Dendritic cell treated with granulocyte-macrophage colony-stimulating factor and Interleukin-4, amounts not matched to agents 40 ng/mL and 50 ng/mL, for 4 days (primary cell): ENCODE measurements around the gene LITAF.
"Not testable (repeated sequence)": the region's sequence is repeated elsewhere in the genome, so short reads cannot be mapped to it uniquely, and the experiment has no call there.

Experiments used
- H3K27ac Mint-ChIP-seq: one replicate; pipeline ENCODE4 v1.8.0; 2022; ENCODE audit warnings: mild to moderate bottlenecking, mixed read lengths
- H3K27me3 Mint-ChIP-seq: one replicate; pipeline ENCODE4 v1.8.0; 2022; ENCODE audit warnings: mild to moderate bottlenecking, mixed read lengths
- H3K36me3 Mint-ChIP-seq: one replicate; pipeline ENCODE4 v1.8.0; 2022; ENCODE audit warnings: low read depth, mixed read lengths
- H3K4me1 Mint-ChIP-seq: one replicate; pipeline ENCODE4 v1.8.0; 2022; ENCODE audit warnings: low read depth, mixed read lengths
- H3K4me3 Mint-ChIP-seq: one replicate; pipeline ENCODE4 v1.8.0; 2022; ENCODE audit warnings: mild to moderate bottlenecking, moderate library complexity, mixed read lengths
- H3K9me3 Mint-ChIP-seq: one replicate; pipeline ENCODE4 v1.8.0; 2022; ENCODE audit warnings: mixed read lengths
- intact Hi-C: fragments of 100-400 bp; cut with micrococcal nuclease; formaldehyde crosslinking; loops from one replicate; pipeline ENCODE4 v1.15.0; 2022

Gene LITAF

DNA sequence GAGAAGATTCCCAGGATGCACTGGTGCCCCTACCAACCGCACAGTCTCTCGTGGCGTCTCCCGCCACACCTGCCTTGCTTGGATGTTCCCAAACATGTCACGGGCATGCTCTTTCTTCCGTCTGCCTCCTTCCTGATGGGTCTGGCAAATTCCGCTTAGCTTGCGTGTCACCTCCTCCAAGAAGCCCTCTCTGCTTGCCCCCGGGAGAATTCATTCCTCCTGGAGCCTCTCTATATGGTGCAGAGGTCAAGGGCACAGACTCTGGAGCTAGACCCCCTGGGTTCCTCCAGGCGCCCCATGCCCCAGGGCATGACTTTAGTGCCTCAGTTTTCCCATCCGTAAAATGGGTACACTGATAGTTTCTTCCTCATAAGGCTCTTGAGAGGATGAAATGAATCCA lies 21.1 kb downstream of the LITAF start:
- Mint-ChIP-seq H3K9me3 (no peaks in the 10 kb centered on the region), H3K4me1 (peaks cover 46% of the 10 kb centered on the region), H3K36me3 (peaks cover 85% of the 10 kb centered on the region), H3K4me3 (no peak overlapping the region), H3K27ac (no peak overlapping the region), H3K27me3 (peaks cover 6% of the 10 kb centered on the region)
- intact Hi-C loops = no loop called here

DNA sequence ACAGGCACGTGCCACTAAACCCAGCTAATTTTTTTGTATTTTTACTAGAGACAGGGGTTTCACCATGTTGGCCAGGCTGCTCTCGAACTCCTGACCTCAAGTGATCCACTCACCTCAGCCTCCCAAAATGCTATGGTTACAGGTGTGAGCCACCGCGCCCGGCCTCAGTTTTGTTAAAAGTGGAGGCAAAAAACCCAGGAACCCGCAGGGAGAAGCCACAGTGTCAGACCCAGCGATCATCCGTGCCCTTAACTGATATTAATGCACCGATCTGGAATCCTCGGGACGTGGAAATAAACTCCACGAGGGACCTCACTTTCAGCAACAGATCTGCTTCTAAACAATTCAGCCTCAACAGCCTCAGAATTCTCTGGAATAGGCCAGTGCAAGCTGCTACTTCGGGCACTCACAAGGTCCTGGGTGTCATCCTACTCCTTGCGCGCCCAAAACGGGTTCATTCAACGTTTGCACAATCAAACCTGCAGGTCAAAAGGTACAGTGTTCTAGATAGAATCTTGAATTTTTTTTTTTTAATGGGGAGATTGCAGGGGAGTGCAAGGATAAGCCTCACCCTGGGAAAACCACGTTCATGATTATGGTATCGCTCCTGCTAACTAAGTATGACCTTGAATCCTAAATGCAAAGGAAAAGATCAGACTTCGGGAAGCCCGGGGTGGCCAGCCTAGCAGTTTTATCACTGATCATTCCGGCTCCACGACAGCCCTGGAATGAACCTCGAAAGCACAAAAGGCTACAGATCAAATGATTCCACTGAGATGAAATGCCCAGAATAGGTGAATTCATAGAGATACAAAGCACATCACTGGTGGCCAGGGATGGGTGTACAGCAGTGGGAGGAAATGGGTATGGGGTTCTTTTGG lies 22.4 kb downstream of the LITAF start:
- Mint-ChIP-seq H3K27me3 (peaks cover 6% of the 10 kb centered on the region), H3K27ac (no peak overlapping the region)

DNA sequence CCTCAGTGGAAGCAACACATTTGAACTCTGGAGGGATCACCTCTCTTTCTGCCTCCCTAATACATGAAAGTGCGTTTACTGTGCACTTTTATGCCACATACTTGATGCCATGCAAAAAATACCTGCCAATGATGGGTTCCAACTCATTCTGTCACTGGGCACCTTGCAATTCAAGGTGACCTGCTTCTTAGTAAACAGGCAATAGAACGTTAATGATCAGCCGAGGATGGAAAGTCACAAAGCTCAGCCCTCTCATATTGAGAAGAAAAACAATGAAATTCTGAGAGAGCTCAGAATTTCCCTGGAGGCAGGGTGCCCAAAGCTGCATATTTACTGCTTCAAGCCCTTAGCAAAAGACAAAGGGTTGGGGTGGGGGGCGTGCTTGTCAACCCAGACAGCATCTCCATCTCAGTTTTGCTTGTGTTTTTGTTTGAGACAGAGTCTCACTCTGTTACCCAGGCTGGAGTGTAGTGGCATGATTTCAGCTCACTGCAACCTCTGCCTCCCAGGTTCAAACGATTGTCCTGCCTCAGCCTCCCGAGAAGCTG lies 23.2 kb downstream of the LITAF start:
- Mint-ChIP-seq H3K9me3 (no peaks in the 10 kb centered on the region), H3K4me1 (peaks cover 42% of the 10 kb centered on the region), H3K27ac (no peak overlapping the region), H3K4me3 (no peak overlapping the region), H3K27me3 (peaks cover 3% of the 10 kb centered on the region), H3K36me3 (peaks cover 75% of the 10 kb centered on the region)
- intact Hi-C loops = no loop called here

More for the DNA sequence above, 22.4 kb downstream of the LITAF start:
- peaks cover 44% of the 10 kb centered on the region for H3K4me1 Mint-ChIP-seq
- no peak overlapping the region for H3K4me3 Mint-ChIP-seq
- peaks cover 78% of the 10 kb centered on the region for H3K36me3 Mint-ChIP-seq
- H3K9me3 Mint-ChIP-seq = no peaks in the 10 kb centered on the region
- intact Hi-C loops = no loop called here

DNA sequence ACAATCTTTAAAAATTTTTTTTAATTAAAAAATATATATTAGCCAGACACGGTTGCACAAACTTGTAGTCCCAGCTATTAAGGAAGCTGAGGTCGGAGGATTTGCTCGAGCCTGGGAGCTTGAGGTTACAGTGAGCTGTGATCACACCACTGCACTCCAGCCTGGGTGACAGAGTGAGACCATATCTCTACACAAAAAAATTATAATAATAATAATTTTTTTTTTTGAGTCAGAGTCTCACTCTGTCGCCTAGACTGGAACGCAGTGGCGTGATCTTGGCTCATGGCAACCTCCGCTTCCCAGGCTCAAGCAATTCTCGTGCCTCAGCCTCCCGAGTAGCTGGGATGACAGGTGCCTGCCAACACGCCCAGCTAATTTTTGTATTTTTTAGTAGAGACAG lies 23.8 kb downstream of the LITAF start:
- H3K4me3 Mint-ChIP-seq = no peak overlapping the region
- H3K9me3 Mint-ChIP-seq = no peaks in the 10 kb centered on the region
- intact Hi-C loops = no loop called here
- H3K27me3 Mint-ChIP-seq = peaks cover 2% of the 10 kb centered on the region
- peaks cover 39% of the 10 kb centered on the region for H3K4me1 Mint-ChIP-seq
- H3K27ac Mint-ChIP-seq = no peak overlapping the region
- H3K36me3 Mint-ChIP-seq = peaks cover 75% of the 10 kb centered on the region

DNA sequence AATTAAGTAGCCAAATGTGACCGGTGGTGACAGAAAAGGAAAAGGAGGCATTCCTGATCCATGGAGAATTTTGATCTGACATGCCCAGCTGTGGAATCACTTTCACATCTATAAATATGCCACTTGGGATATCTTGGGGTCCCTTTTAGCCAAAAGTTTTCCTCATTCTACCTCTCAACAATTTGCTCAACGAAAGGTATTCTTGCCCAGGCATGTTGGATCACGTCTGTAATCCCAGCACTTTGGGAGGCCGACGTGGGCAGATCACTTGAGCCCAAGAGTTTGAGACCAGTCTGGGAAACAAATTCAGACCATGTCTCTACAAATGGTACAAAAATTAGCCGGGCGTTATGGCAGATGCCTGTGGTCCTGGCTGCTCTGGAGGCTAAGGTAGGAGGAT lies 24.3 kb downstream of the LITAF start:
- no peak overlapping the region for H3K4me3 Mint-ChIP-seq
- peaks cover 75% of the 10 kb centered on the region for H3K36me3 Mint-ChIP-seq
- H3K4me1 Mint-ChIP-seq = peaks cover 34% of the 10 kb centered on the region
- H3K27ac Mint-ChIP-seq = no peak overlapping the region
- intact Hi-C loops = no loop called here
- H3K27me3 Mint-ChIP-seq = peaks cover 2% of the 10 kb centered on the region
- no peaks in the 10 kb centered on the region for H3K9me3 Mint-ChIP-seq

DNA sequence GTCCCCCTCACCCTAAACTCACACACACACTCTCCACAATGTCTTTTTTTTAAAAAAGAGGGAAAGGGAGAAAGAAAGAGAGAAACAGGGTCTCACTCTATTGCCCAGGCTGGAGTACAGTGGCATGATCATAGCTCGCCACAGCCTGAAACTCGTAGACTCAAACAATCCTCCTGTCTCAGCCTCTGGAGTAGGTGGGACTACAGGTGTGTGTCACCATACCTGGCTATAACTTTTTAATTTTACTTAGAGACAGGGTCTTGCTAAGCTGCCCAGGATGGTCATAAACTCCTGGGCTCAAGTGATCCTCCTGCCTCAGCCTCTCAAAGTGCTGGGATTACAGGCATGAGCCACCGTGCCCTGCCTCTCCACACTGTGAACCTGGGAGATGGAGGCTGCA lies 24.9 kb downstream of the LITAF start:
- Mint-ChIP-seq H3K36me3 (peaks cover 75% of the 10 kb centered on the region), H3K27ac (peak overlapping the region; percentile 37), H3K9me3 (no peaks in the 10 kb centered on the region), H3K4me1 (peaks cover 29% of the 10 kb centered on the region), H3K27me3 (peaks cover 2% of the 10 kb centered on the region), H3K4me3 (no peak overlapping the region)
- intact Hi-C loops = no loop called here

DNA sequence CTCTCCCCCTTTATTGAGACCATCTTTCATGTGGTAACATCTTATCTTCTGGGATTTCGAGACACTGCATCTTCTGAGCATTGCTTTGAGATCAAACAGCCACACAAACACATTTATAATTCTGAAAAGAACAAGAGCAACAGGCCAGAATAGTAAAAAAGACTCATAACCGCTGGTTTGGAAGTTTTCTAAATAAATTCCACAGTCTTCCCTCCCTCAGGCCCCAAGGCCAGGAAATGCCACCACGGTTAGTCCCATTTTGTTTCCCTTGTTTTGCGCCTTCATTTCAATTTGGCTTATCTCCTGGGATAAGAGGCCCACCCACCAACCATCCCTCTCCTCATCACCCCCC lies 25.3 kb downstream of the LITAF start:
- H3K4me1 Mint-ChIP-seq = peaks cover 29% of the 10 kb centered on the region
- H3K27ac Mint-ChIP-seq = peak overlapping the region; percentile 37
- peaks cover 75% of the 10 kb centered on the region for H3K36me3 Mint-ChIP-seq
- peaks cover 2% of the 10 kb centered on the region for H3K27me3 Mint-ChIP-seq
- H3K9me3 Mint-ChIP-seq = no peaks in the 10 kb centered on the region
- H3K4me3 Mint-ChIP-seq = no peak overlapping the region
- intact Hi-C loops = no loop called here

DNA sequence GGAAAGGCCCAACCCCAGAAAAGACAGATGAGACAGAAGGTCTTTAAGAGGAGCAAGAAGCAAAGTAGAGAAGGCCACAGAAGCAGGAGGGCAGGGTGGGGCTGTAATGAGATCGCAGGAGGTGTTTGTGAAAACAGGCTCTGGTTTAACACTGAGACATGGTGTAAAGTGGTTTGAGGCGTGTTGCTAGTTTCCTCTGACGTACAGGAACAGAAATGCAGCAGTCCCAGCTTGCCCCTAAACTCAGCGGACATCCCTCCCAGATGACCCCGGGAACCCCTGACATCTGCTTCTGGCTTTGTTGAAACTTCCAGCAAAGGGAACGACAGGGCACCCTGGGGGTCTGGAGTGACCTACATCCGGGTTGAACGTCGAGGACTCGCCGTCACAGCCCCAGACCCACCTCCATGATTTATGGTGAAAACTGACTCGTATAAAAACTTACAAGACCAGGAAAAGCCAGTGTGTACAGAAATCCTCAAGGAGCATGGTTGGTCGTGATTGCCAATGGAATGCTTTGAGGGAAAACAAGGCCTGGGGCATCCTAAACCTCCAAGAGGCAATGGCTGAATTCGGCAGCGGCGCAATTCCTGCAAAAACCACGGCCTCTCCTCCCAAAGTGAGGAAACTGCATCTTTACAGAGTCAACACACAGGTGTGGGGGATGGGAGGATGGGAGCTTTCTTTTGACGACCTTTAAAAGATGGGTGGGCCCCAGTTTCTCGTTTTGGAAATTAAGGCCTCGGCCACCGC lies 25.8 kb downstream of the LITAF start:
- H3K27ac Mint-ChIP-seq = no peak overlapping the region
- no peaks in the 10 kb centered on the region for H3K9me3 Mint-ChIP-seq
- peaks cover 2% of the 10 kb centered on the region for H3K27me3 Mint-ChIP-seq
- peaks cover 75% of the 10 kb centered on the region for H3K36me3 Mint-ChIP-seq
- peaks cover 29% of the 10 kb centered on the region for H3K4me1 Mint-ChIP-seq
- intact Hi-C loops = no loop called here
- H3K4me3 Mint-ChIP-seq = no peak overlapping the region

DNA sequence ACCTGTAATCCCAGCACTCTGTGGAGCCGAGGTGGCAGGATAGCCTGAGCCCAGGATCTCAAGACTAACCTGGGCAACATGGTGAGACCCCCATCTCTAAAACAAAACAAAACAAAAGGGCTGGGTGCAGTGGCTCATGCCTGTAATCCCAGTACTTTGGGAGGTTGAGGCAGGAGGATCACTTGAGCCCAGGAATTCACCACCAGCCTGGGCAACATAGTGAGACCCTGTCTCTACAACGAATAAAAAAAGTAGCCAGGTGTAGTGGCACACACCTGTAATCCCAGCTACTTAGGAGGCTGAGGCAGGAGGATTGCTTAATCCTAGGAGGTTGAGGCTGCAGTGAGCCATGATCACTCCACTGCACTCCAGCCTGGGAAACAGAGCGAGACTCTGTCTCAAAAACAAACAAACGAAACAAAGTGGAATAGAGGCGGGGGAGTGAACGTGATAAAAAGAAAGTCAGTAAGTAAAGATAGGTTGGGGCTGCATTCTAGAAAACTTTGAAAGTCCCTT lies 28.4 kb downstream of the LITAF start:
- intact Hi-C loops = not testable (repeated sequence)
- Mint-ChIP-seq H3K4me1 (peaks cover 26% of the 10 kb centered on the region), H3K36me3 (peaks cover 84% of the 10 kb centered on the region)

DNA sequence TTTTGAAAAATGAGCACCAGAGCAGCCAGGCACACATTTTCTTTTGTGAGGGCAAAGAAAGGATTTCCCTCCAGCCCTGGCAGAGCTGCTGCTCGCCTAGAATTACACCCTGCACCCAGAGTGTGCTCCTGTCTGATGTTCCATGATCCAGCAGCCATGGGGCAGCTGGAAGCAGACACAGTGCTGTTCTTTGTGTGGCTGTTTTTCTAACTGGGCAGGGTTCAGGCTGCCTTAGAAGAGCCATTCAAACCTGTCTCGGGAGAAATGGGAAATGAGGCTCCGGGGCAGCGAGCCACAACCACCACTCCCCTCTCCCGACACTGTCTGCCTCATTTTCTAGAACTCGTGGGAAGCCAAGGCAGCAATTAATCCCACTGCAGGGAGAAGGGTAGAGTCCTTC lies 28.9 kb downstream of the LITAF start:
- intact Hi-C loops = no loop called here
- H3K27me3 Mint-ChIP-seq = no peaks in the 10 kb centered on the region
- H3K27ac Mint-ChIP-seq = no peak overlapping the region
- H3K36me3 Mint-ChIP-seq = peaks cover 90% of the 10 kb centered on the region
- H3K4me3 Mint-ChIP-seq = no peak overlapping the region
- no peaks in the 10 kb centered on the region for H3K9me3 Mint-ChIP-seq
- peaks cover 26% of the 10 kb centered on the region for H3K4me1 Mint-ChIP-seq

More for the DNA sequence above, 28.4 kb downstream of the LITAF start:
- H3K9me3 Mint-ChIP-seq, H3K27me3 Mint-ChIP-seq, H3K4me3 Mint-ChIP-seq, H3K27ac Mint-ChIP-seq: not testable (repeated sequence)

DNA sequence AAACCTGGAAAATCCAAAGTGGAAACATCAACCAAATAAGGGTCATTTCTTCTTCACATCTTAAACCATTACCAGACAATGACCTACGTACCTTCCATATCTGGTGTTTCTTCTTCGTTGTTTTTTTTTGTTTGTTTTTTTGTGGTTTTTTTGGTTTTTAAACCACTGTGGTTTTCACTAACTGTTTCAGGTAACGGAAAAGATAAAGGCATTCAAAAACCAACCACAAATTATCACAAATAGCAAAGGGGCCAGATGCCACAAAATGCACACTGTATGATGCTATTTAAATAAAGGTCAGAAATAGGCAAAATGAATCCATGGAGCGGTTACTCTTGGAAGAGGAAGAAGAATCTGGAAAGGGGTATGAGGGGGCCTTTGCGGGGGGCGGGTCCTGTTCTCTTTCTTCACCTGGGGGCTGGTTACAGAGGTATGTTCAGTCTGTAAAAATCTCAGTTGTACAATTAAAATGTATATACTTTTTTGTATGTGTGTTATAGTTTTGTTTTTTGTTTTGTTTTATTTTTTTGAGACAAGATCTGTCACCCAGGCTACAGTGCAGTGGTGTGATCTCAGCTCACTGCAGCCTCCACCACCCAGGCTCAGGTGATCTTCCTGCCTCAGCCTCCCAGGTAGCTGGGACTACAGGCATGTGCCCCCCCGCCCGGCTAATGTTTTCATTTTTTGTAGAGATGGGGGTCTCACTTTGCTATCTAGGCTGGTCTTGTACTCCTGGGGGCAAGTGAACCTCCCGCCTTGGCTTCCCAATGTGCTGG lies 29.6 kb downstream of the LITAF start:
- no peaks in the 10 kb centered on the region for H3K27me3 Mint-ChIP-seq
- no peak overlapping the region for H3K27ac Mint-ChIP-seq
- H3K4me1 Mint-ChIP-seq = peaks cover 33% of the 10 kb centered on the region
- H3K4me3 Mint-ChIP-seq = no peak overlapping the region
- intact Hi-C loops = no loop called here
- H3K36me3 Mint-ChIP-seq = peaks cover 91% of the 10 kb centered on the region
- no peaks in the 10 kb centered on the region for H3K9me3 Mint-ChIP-seq

DNA sequence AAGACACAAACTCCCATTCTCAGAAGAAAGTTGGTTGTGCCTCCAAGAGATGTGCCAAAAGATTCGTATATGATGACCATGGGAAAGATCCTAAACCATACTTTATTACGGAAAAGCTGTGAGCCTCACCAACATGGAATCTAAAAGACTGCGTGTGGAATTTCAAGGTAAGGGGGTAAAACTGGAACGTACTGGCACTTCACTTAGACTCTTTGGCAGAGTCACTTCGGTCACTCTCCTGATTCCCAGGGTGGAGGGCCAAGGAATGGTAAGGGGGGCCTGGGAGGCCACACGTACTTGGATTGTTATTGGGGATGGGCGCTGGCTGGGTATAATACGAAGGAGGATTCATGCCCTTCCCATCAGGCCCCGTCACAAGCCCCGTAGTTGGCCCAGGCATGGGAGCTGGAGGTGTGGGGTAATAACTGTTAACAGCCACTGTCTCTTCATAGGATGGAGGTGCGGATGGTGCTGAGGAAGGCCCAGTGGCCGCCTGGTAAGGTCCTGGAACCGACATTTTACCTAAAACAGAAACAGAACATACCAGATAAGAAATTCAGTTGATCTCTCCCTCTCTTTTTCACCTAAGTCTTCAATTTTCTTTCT lies 30.4 kb downstream of the LITAF start:
- no peak overlapping the region for H3K27ac Mint-ChIP-seq
- peaks cover 91% of the 10 kb centered on the region for H3K36me3 Mint-ChIP-seq
- H3K4me1 Mint-ChIP-seq = peaks cover 28% of the 10 kb centered on the region
- intact Hi-C loops = no loop called here
- no peaks in the 10 kb centered on the region for H3K9me3 Mint-ChIP-seq
- no peak overlapping the region for H3K4me3 Mint-ChIP-seq
- H3K27me3 Mint-ChIP-seq = no peaks in the 10 kb centered on the region

DNA sequence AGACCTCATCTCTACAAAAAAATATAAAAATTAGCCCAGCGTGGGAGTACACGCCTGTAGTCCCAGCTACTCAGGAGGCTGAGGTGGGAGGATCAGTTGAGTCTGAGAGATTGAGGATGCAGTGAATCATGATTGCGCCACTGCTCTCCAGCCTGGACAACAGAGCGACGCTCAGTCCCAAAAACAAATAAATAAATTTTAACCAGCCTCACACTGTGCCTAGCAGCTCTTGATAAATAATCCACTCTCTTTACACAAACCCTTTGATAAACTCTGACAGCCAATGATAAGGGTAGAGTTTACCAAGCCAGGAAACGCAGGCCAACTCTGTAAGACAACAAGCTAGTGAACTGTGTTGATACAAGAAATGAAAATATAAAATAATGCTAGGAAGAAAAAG lies 32.7 kb downstream of the LITAF start:
- Mint-ChIP-seq H3K4me3 (no peak overlapping the region), H3K36me3 (peaks cover 100% of the 10 kb centered on the region), H3K4me1 (peaks cover 30% of the 10 kb centered on the region), H3K27me3 (no peaks in the 10 kb centered on the region), H3K9me3 (no peaks in the 10 kb centered on the region), H3K27ac (no peak overlapping the region)
- intact Hi-C loops = no loop called here
